Lung microvascular endothelial cell (primary cell): ENCODE results near the gene CDH20. TPM values are rescaled to one million over a fixed set of nuclear protein-coding genes. Genes with fewer than 3 reads are reported as not detected.

Experiments
- DNase-seq, 2 donors: peaks; one replicate each; pipeline versions ENCODE4 v3.0.0 to v3.0.0-alpha.2; 2010; ENCODE audit warnings: low read depth in 2 of 2
- total RNA-seq: library from RNA; depleted of rRNA; stranded (reverse); fragments of >200 nt; gene quantifications from 2 replicates; pipeline ENCODE4 v1.2.1, GENCODE V29; 2014

Gene CDH20
- under 0.01 TPM in 2 replicates for total RNA-seq

- no peak for DNase-seq
Observed at GRCh38 chr18:61333271-61333745, at the start of gene CDH20. Gene CDH20 (plus strand): TSS chr18:61333430.

- DNase-seq: no peak
Observed at GRCh38 chr18:61284039-61284438, 49.2 kb upstream of the CDH20 start.

- DNase-seq: no peak
Observed at GRCh38 chr18:61285777-61286176, 47.5 kb upstream of the CDH20 start.

- no peak for DNase-seq
Observed at GRCh38 chr18:61286867-61287266, 46.4 kb upstream of the CDH20 start.

GRCh38 chr18:61290616-61291015 lies 42.6 kb upstream of the CDH20 start:
- DNase-seq: no peak

GRCh38 chr18:61292280-61293035 lies 40.8 kb upstream of the CDH20 start:
- no peak for DNase-seq

GRCh38 chr18:61295153-61295552 lies 38.1 kb upstream of the CDH20 start:
- DNase-seq: no peak

GRCh38 chr18:61308004-61308403 lies 25.2 kb upstream of the CDH20 start:
- no peak for DNase-seq

- DNase-seq: peak; percentile 36 to 69
Observed at GRCh38 chr18:61308795-61309393, 24.3 kb upstream of the CDH20 start.

- peak; percentile 47 to 73 for DNase-seq
Observed at GRCh38 chr18:61322265-61322873, 10.9 kb upstream of the CDH20 start.

- no peak for DNase-seq
Observed at GRCh38 chr18:61323951-61324350, 9.3 kb upstream of the CDH20 start.

GRCh38 chr18:61326407-61326806 lies 6.8 kb upstream of the CDH20 start:
- no peak for DNase-seq

- DNase-seq: no peak
Observed at GRCh38 chr18:61329398-61329797, 3.8 kb upstream of the CDH20 start.

- DNase-seq: no peak
Observed at GRCh38 chr18:61331051-61331450, 2.2 kb upstream of the CDH20 start.

- peak in 1 of 2 donors; percentile 6 for DNase-seq
Observed at GRCh38 chr18:61333746-61334490, 688 bp downstream of the CDH20 start.

GRCh38 chr18:61334491-61334850 lies 1.2 kb downstream of the CDH20 start:
- DNase-seq: peak in 1 of 2 donors; percentile 3

GRCh38 chr18:61334951-61335683 lies 1.9 kb downstream of the CDH20 start:
- no peak for DNase-seq

- DNase-seq: no peak
Observed at GRCh38 chr18:61335684-61336555, 2.7 kb downstream of the CDH20 start.

- no peak for DNase-seq
Observed at GRCh38 chr18:61336766-61337165, 3.5 kb downstream of the CDH20 start.

GRCh38 chr18:61337527-61337926 lies 4.3 kb downstream of the CDH20 start:
- DNase-seq: no peak
